Measurements from ENCODE around the gene TTLL10. TPM values are rescaled to one million over a fixed set of nuclear protein-coding genes. Genes with fewer than 3 reads are reported as not detected.
A peak's percentile ranks its signal among the peaks of the same experiment; 100 is the strongest.

TTLL10 gene
- polyA plus RNA-seq, 2 of the 4 experiments (the other 2 are of a cell fraction): not detected

DNA sequence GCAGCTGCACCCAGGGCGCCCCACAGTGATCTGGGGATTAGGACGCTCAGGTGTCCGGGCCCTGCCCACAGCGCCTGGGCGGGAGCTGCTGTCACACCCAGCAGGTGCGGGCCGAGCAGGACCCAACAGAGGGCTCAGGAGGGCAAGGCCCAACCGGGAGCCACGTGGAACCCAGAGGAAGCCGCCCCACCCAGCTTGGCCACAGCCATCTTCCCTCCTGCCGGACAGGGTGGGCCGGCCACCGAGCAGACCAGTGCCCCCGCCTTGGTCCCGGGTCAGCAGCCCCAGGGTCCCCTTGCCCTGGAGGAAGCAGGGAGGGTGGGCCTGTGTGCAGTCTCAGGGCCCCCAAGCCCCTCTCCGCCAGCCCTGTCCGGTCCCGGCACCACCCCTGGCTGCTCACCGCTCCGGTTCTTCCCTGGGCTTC lies 6.3 kb upstream of the TTLL10 start (continued):
- TF ChIP-seq, protein P1, sequence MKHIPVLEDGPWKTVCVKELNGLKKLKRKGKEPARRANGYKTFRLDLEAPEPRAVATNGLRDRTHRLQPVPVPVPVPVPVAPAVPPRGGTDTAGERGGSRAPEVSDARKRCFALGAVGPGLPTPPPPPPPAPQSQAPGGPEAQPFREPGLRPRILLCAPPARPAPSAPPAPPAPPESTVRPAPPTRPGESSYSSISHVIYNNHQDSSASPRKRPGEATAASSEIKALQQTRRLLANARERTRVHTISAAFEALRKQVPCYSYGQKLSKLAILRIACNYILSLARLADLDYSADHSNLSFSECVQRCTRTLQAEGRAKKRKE (CRISPR knock-in tag; IDR thresholded peaks at IDR 0.05; ENCODE audit: low read depth): no peak
- no peak for TF ChIP-seq HOXB13 (CRISPR knock-in tag; IDR thresholded peaks at IDR 0.05; ENCODE audit: low read depth)

DNA sequence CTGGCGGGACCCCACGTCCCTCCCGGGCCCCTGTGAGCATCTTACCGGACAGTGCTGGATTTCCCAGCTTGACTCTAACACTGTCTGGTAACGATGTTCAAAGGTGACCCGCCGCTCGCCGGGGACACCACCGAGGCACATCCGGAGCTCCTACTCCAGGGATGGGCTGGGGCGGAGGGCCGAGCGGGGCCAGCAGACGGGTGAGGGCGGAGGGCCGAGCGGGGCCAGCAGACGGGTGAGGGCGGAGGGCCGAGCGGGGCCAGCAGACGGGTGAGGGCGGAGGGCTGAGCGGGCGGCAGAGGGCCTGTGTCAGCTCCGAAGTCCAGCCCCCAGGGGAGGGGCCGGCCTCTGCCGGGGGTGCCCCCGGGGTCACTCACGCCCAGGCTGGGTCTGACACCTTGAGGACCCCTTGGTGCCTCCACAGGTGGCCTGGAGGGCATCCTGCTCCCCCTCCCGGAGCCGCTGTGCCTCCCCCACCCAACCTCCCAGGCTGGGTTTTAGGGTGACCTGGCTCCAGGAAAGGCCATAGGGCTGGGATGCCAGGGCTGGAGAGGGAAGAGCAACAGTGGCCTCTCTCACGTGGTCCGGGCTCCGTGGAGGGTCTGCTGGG lies 5.7 kb upstream of the TTLL10 start:
- TF ChIP-seq, protein P2, sequence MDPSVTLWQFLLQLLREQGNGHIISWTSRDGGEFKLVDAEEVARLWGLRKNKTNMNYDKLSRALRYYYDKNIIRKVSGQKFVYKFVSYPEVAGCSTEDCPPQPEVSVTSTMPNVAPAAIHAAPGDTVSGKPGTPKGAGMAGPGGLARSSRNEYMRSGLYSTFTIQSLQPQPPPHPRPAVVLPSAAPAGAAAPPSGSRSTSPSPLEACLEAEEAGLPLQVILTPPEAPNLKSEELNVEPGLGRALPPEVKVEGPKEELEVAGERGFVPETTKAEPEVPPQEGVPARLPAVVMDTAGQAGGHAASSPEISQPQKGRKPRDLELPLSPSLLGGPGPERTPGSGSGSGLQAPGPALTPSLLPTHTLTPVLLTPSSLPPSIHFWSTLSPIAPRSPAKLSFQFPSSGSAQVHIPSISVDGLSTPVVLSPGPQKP (IDR thresholded peaks at IDR 0.05; ENCODE audit: low read depth, low read length): no peak
- TF ChIP-seq MAFK (IDR thresholded peaks at IDR 0.05; ENCODE audit: partially characterized antibody) (no peak), NR3C1 (IDR thresholded peaks at IDR 0.05) (no peak), GATA3 (IDR thresholded peaks at IDR 0.05; ENCODE audit: borderline replicate concordance) (no peak), EHF (CRISPR knock-in tag; IDR thresholded peaks at IDR 0.05) (no peak), RFX5 (IDR thresholded peaks at IDR 0.05) (no peak), HES2 (IDR thresholded peaks at IDR 0.05) (no peak), HDAC2 (IDR thresholded peaks at IDR 0.05) (no peak), TP53 (CRISPR knock-in tag; IDR thresholded peaks at IDR 0.05) (no peak), FOSL2 (IDR thresholded peaks at IDR 0.05) (no peak), FOSL2 (CRISPR knock-in tag; IDR thresholded peaks at IDR 0.05) (no peak), HOXB13 (CRISPR knock-in tag; IDR thresholded peaks at IDR 0.05; ENCODE audit: low read depth) (no peak), SMC3 (IDR thresholded peaks at IDR 0.05) (no peak), REST (IDR thresholded peaks at IDR 0.05) (no peak), CEBPB (IDR thresholded peaks at IDR 0.05) (no peak)
- peaks cover 14% of the 10 kb centered on the region; the same call in 2 of the 3 replicates for H3K4me1 ChIP-seq
- H3K9me3 ChIP-seq: no peaks in the 10 kb centered on the region
- ATAC-seq (no peak), DNase-seq (ENCODE audit: low read depth in 1 of 2, low spot score in 1 of 2) (no peak), FAIRE-seq (no peak)
- CTCF ChIA-PET: interaction anchor here (0.5 kb wide), 1 partner anchor 20 kb away, joined by 3 read pairs; no protein-coding TSS in a partner anchor
- H3K27ac ChIP-seq: no peak overlapping the region
- WGBS (ENCODE audit: missing lambda C conversion rate): 92% methylated on average over 11 of the region's 36 CpGs
- H3K4me3 ChIP-seq: no peak overlapping the region
- POLR2A ChIA-PET: interaction anchor here (1.0 kb wide), 1 partner anchor 10 kb away, joined by 3 read pairs; no protein-coding TSS in a partner anchor
- H3K4me2 ChIP-seq: no peak overlapping the region

DNA sequence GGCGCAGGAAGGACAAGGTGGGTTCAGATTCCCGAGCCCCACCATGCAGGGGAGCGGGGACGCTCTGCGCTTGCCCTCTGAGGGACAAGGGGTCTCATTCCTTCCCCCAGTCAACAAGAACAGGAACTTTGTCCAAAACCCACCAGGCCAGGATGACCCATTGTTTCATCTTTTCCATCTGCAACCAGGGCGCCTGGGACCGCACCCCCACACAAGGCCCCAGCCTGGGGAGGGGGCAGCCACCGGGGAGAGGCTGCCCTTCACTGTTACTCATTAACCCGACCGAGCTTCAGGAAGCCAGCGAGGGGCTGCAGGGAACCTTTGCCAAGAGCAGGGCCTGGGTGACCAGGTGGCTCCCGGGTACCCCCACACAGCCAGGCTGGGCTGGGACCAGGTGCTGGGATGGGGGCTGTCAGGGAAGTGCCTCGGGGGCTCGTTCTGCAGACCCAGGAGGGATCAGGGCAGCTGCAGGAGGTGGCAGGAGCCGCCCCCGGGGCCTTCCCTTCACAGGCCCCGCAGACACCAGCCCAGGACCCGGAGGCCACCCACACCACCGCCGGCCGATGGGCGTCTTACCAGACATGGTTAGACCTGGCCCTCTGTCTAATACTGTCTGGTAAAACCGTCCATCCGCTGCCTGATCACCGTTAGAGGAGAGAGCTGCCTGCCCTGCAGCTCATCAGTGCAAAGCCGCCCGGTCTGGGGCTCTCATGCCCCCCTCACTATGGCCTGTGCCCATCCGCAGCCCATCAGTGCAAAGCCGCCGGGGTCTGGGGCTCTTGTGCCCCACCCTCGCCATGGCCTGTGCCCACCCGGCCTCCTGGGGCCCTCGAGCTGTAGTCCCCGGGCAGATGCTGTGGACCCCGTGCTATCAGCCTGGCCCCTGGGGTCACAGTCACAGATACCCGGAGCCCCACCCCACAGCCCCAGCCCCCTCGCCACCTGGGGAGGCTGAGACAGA lies 4.9 kb upstream of the TTLL10 start:
- CTCF ChIA-PET: interaction anchor here (0.5 kb wide), 1 partner anchor 19 kb away, joined by 3 read pairs; no protein-coding TSS in a partner anchor
- peak in 1 of 2 experiments; percentile 48; a peak in 3 of 6 replicates for ATAC-seq
- no peak for TF ChIP-seq SREBF2 (IDR thresholded peaks at IDR 0.05)
- no peak for TF ChIP-seq JUNB (IDR thresholded peaks at IDR 0.05)
- TF ChIP-seq CTCF (IDR thresholded peaks at IDR 0.05): no peak
- TF ChIP-seq, protein P2 (IDR thresholded peaks at IDR 0.05; ENCODE audit: low read depth, low read length): no peak
- TF ChIP-seq MAFK (IDR thresholded peaks at IDR 0.05; ENCODE audit: partially characterized antibody): no peak
- TF ChIP-seq RARB (CRISPR knock-in tag; IDR thresholded peaks at IDR 0.05): no peak
- no peak for TF ChIP-seq RCOR1 (IDR thresholded peaks at IDR 0.05; ENCODE audit: low read depth, low read length)
- TF ChIP-seq TFCP2L1 (CRISPR knock-in tag; IDR thresholded peaks at IDR 0.05): no peak
- no peak for TF ChIP-seq ZFP36 (IDR thresholded peaks at IDR 0.05; ENCODE audit: borderline replicate concordance, partially characterized antibody)
- no peak for TF ChIP-seq ESRRA (IDR thresholded peaks at IDR 0.05; ENCODE audit: borderline replicate concordance, low read length)
- TF ChIP-seq SMC3 (IDR thresholded peaks at IDR 0.05): no peak

More for the DNA sequence above, 4.9 kb upstream of the TTLL10 start:
- 72% methylated on average over 12 of the region's 37 CpGs for WGBS (ENCODE audit: missing lambda C conversion rate)
- Histone ChIP-seq H3K9me3 (no peaks in the 10 kb centered on the region), H3K4me2 (no peak overlapping the region), H3K27ac (no peak overlapping the region), H3K4me3 (no peak overlapping the region), H3K4me1 (peaks cover 14% of the 10 kb centered on the region; the same call in 2 of the 3 replicates)
- FAIRE-seq (no peak), DNase-seq (ENCODE audit: low read depth in 1 of 2, low spot score in 1 of 2) (no peak)
- POLR2A ChIA-PET: no interaction called here
